ENCODE measurements around the gene SNX17.
A peak's percentile ranks its signal among the peaks of the same experiment; 100 is the strongest.

Gene SNX17

GRCh38 chr2:27376151-27376865, 5.9 kb downstream of the SNX17 start:
- H3K36me3 Mint-ChIP-seq (ENCODE audit: low read depth): peaks cover 92% of the 10 kb centered on the region

GRCh38 chr2:27376866-27377617, 6.6 kb downstream of the SNX17 start:
- Mint-ChIP-seq H3K36me3 (ENCODE audit: low read depth) (peaks cover 94% of the 10 kb centered on the region), H3K27ac (no peak overlapping the region), H3K4me3 (no peak overlapping the region), H3K9me3 (no peaks in the 10 kb centered on the region), H3K4me1 (ENCODE audit: low read depth) (peaks cover 85% of the 10 kb centered on the region), H3K27me3 (no peaks in the 10 kb centered on the region)
- intact Hi-C loops (cut with micrococcal nuclease): no loop called here

More at GRCh38 chr2:27376151-27376865, 5.9 kb downstream of the SNX17 start:
- peaks cover 86% of the 10 kb centered on the region for H3K4me1 Mint-ChIP-seq (ENCODE audit: low read depth)
- H3K27ac Mint-ChIP-seq: peak overlapping the region; percentile 55
- H3K4me3 Mint-ChIP-seq: no peak overlapping the region
- intact Hi-C loops (cut with micrococcal nuclease): no loop called here
- no peaks in the 10 kb centered on the region for H3K27me3 Mint-ChIP-seq
- no peaks in the 10 kb centered on the region for H3K9me3 Mint-ChIP-seq

- no peak overlapping the region for H3K4me3 Mint-ChIP-seq
These were observed 7.2 kb downstream of the SNX17 start for GRCh38 chr2:27377618-27378095.

GRCh38 chr2:27378096-27378808, 7.8 kb downstream of the SNX17 start:
- H3K4me3 Mint-ChIP-seq: no peak overlapping the region
- peaks cover 78% of the 10 kb centered on the region for H3K4me1 Mint-ChIP-seq (ENCODE audit: low read depth)
- intact Hi-C loops (cut with micrococcal nuclease): no loop called here
- H3K9me3 Mint-ChIP-seq: no peaks in the 10 kb centered on the region
- H3K27ac Mint-ChIP-seq: peak overlapping the region; percentile 97
- H3K36me3 Mint-ChIP-seq (ENCODE audit: low read depth): peaks cover 91% of the 10 kb centered on the region
- H3K27me3 Mint-ChIP-seq: no peaks in the 10 kb centered on the region

More at GRCh38 chr2:27377618-27378095, 7.2 kb downstream of the SNX17 start:
- Mint-ChIP-seq H3K4me1 (ENCODE audit: low read depth) (peaks cover 82% of the 10 kb centered on the region), H3K36me3 (ENCODE audit: low read depth) (peaks cover 93% of the 10 kb centered on the region), H3K27me3 (no peaks in the 10 kb centered on the region), H3K9me3 (no peaks in the 10 kb centered on the region), H3K27ac (no peak overlapping the region)
- intact Hi-C loops (cut with micrococcal nuclease): no loop called here

GRCh38 chr2:27378809-27379290, 8.4 kb downstream of the SNX17 start:
- Mint-ChIP-seq H3K4me3 (peak overlapping the region; percentile 90), H3K4me1 (ENCODE audit: low read depth) (peaks cover 78% of the 10 kb centered on the region), H3K27ac (peak overlapping the region; percentile 97), H3K36me3 (ENCODE audit: low read depth) (peaks cover 91% of the 10 kb centered on the region), H3K9me3 (no peaks in the 10 kb centered on the region), H3K27me3 (no peaks in the 10 kb centered on the region)
- intact Hi-C loops (cut with micrococcal nuclease): no loop called here

- Mint-ChIP-seq H3K36me3 (ENCODE audit: low read depth) (peaks cover 91% of the 10 kb centered on the region), H3K4me1 (ENCODE audit: low read depth) (peaks cover 78% of the 10 kb centered on the region), H3K9me3 (no peaks in the 10 kb centered on the region), H3K4me3 (peak overlapping the region; percentile 90), H3K27me3 (no peaks in the 10 kb centered on the region), H3K27ac (peak overlapping the region; percentile 97)
- intact Hi-C loops (cut with micrococcal nuclease): no loop called here
These were observed 9.0 kb downstream of the SNX17 start for GRCh38 chr2:27379383-27379835.

- peaks cover 78% of the 10 kb centered on the region for H3K4me1 Mint-ChIP-seq (ENCODE audit: low read depth)
These were observed 9.6 kb downstream of the SNX17 start for GRCh38 chr2:27379836-27380625.

GRCh38 chr2:27380626-27381545, 10.5 kb downstream of the SNX17 start, which contains the start of gene ZNF513:
TSS of gene ZNF513 (minus strand) at chr2:27380734. CDS start at chr2:27380526, 208 bp downstream.
- H3K36me3 Mint-ChIP-seq (ENCODE audit: low read depth): peaks cover 91% of the 10 kb centered on the region
- no peaks in the 10 kb centered on the region for H3K9me3 Mint-ChIP-seq
- peaks cover 81% of the 10 kb centered on the region for H3K4me1 Mint-ChIP-seq (ENCODE audit: low read depth)
- H3K27ac Mint-ChIP-seq: peak within 1 kb of the TSS; percentile 97
- intact Hi-C loops (cut with micrococcal nuclease): loop anchor here (1.0 kb wide), 2 partner anchors 10 to 28 kb away; partner anchors contain the start of gene PPM1G
- peak within 1 kb of the TSS; percentile 90 for H3K4me3 Mint-ChIP-seq
- no peaks in the 10 kb centered on the region for H3K27me3 Mint-ChIP-seq

More at GRCh38 chr2:27379836-27380625, 9.6 kb downstream of the SNX17 start:
- Mint-ChIP-seq H3K27me3 (no peaks in the 10 kb centered on the region), H3K36me3 (ENCODE audit: low read depth) (peaks cover 91% of the 10 kb centered on the region), H3K4me3 (peak overlapping the region; percentile 90), H3K27ac (peak overlapping the region; percentile 97), H3K9me3 (no peaks in the 10 kb centered on the region)
- intact Hi-C loops (cut with micrococcal nuclease): loop anchor here (1.0 kb wide), 2 partner anchors 9 to 29 kb away; partner anchors contain the start of gene PPM1G

GRCh38 chr2:27381577-27382181, 11.3 kb downstream of the SNX17 start:
- no peaks in the 10 kb centered on the region for H3K9me3 Mint-ChIP-seq
- peak overlapping the region; percentile 27 for H3K4me3 Mint-ChIP-seq
- peak overlapping the region; percentile 97 for H3K27ac Mint-ChIP-seq
- H3K4me1 Mint-ChIP-seq (ENCODE audit: low read depth): peaks cover 81% of the 10 kb centered on the region
- intact Hi-C loops (cut with micrococcal nuclease): no loop called here
- H3K36me3 Mint-ChIP-seq (ENCODE audit: low read depth): peaks cover 91% of the 10 kb centered on the region
- H3K27me3 Mint-ChIP-seq: no peaks in the 10 kb centered on the region

- no peaks in the 10 kb centered on the region for H3K9me3 Mint-ChIP-seq
- no peak overlapping the region for H3K27ac Mint-ChIP-seq
- H3K4me3 Mint-ChIP-seq: no peak overlapping the region
- no peaks in the 10 kb centered on the region for H3K27me3 Mint-ChIP-seq
- H3K4me1 Mint-ChIP-seq (ENCODE audit: low read depth): peaks cover under 1% of the 10 kb centered on the region
- intact Hi-C loops (cut with micrococcal nuclease): no loop called here
- peaks cover 54% of the 10 kb centered on the region for H3K36me3 Mint-ChIP-seq (ENCODE audit: low read depth)
These were observed 20.6 kb downstream of the SNX17 start for GRCh38 chr2:27390822-27391679.

GRCh38 chr2:27393225-27393624, 22.8 kb downstream of the SNX17 start:
- H3K9me3 Mint-ChIP-seq: no peaks in the 10 kb centered on the region
- H3K36me3 Mint-ChIP-seq (ENCODE audit: low read depth): peaks cover 41% of the 10 kb centered on the region
- H3K4me3 Mint-ChIP-seq: no peak overlapping the region
- no peaks in the 10 kb centered on the region for H3K27me3 Mint-ChIP-seq
- H3K27ac Mint-ChIP-seq: no peak overlapping the region
- no peaks in the 10 kb centered on the region for H3K4me1 Mint-ChIP-seq (ENCODE audit: low read depth)
- intact Hi-C loops (cut with micrococcal nuclease): no loop called here

Measured in dendritic cell treated with granulocyte-macrophage colony-stimulating factor and Interleukin-4, amounts not matched to agents 40 ng/mL and 50 ng/mL, for 4 days (primary cell).